Measurements from ENCODE around the gene RWDD4.

- TF ChIP-seq CTCF (conservative IDR thresholded peaks at IDR 0.05; ENCODE audit: low read length) = no peak
- no peak for TF ChIP-seq EZH2phosphoT487 (IDR thresholded peaks at IDR 0.05; ENCODE audit: borderline replicate concordance, low read depth, low read length)
Observed at GRCh38 chr4:183639291-183639690, 19.7 kb downstream of the RWDD4 start.
